Natural killer cell (primary cell): ENCODE results near the gene KLK11. TPM values are rescaled to one million over a fixed set of nuclear protein-coding genes. Genes with fewer than 3 reads are reported as not detected.

Experiments used
- ATAC-seq, 3 donors: fragments of 150-1000 bp in 2 of 3; fragments of 200-7000 bp in 1 of 3; cut with Tn5 transposase; 1 replicate in 1 of 3; 2 replicates in 2 of 3; pipeline ENCODE4 v1.10.0; 2021; ENCODE audit warnings: mild to moderate bottlenecking in 2 of 3, moderate library complexity in 2 of 3
- DNase-seq, 2 donors: peaks; one replicate each; pipeline versions ENCODE4 v3.0.0 to v3.0.0-alpha.2; 2013 to 2021; ENCODE audit warnings: mixed read lengths in 1 of 2
- H3K27ac ChIP-seq: one replicate; pipeline ENCODE4 v1.5.1; 2013; ENCODE audit warnings: mild to moderate bottlenecking, low read length
- H3K27me3 ChIP-seq: one replicate; pipeline ENCODE4 v1.6.1; 2013; ENCODE audit warnings: low read length; ENCODE audit not compliant: control insufficient read depth, insufficient read depth
- H3K36me3 ChIP-seq: one replicate; pipeline ENCODE4 v1.6.1; 2013; ENCODE audit warnings: low read length; ENCODE audit not compliant: control insufficient read depth, insufficient read depth
- H3K4me1 ChIP-seq: one replicate; pipeline ENCODE4 v1.6.1; 2013; ENCODE audit warnings: low read length; ENCODE audit not compliant: control insufficient read depth, insufficient read depth
- H3K4me3 ChIP-seq: one replicate; pipeline ENCODE4 v1.5.1; 2013; ENCODE audit warnings: low read length
- H3K9me3 ChIP-seq: one replicate; pipeline ENCODE4 v1.6.1; 2013; ENCODE audit warnings: low read length; ENCODE audit not compliant: control insufficient read depth, insufficient read depth
- H3K27ac Mint-ChIP-seq, 2 donors: one replicate each; pipeline ENCODE4 v1.8.0; 2022; ENCODE audit warnings: mild to moderate bottlenecking in 2 of 2, mixed read lengths in 2 of 2, moderate library complexity in 1 of 2
- H3K27me3 Mint-ChIP-seq, 2 donors: one replicate each; pipeline ENCODE4 v1.8.0; 2022; ENCODE audit warnings: low read depth in 2 of 2, mixed read lengths in 2 of 2
- H3K36me3 Mint-ChIP-seq: one replicate; pipeline ENCODE4 v1.8.0; 2022; ENCODE audit warnings: mixed read lengths
- H3K4me1 Mint-ChIP-seq, 2 donors: one replicate each; pipeline ENCODE4 v1.8.0; 2022; ENCODE audit warnings: mixed read lengths in 2 of 2
- H3K4me3 Mint-ChIP-seq: one replicate; pipeline ENCODE4 v1.8.0; 2022; ENCODE audit warnings: mild to moderate bottlenecking, moderate library complexity, mixed read lengths
- H3K9me3 Mint-ChIP-seq, 2 donors: one replicate each; pipeline ENCODE4 v1.8.0; 2022; ENCODE audit warnings: mixed read lengths in 2 of 2
- CTCF ChIP-seq: fragments of 200-600 bp; IDR thresholded peaks from one replicate; pipeline ENCODE4 v1.8.0; 2022; ENCODE audit warnings: antibody characterized with exemption
- WGBS: methylation state at CpG from one replicate; pipeline ENCODE4 v1.1.7; 2013; ENCODE audit warnings: missing lambda C conversion rate; ENCODE audit not compliant: insufficient coverage; 5-methylcytosine and 5-hydroxymethylcytosine counted together
- intact Hi-C: fragments of 100-400 bp; cut with micrococcal nuclease; formaldehyde crosslinking; loops from one replicate; pipeline ENCODE4 v1.14.2; 2022
- total RNA-seq, 4 donors: library from RNA; stranded (reverse); fragments of 120-200 nt in 1 of 4; gene quantifications; one replicate each; pipeline versions ENCODE4 v1.2.3 to v1.2.4, GENCODE V29; 2013 to 2022

Gene KLK11
- total RNA-seq, 3 donors from 2014 or later (not counting 1 experiment from before 2014, with no cell fraction given): not detected

DNA sequence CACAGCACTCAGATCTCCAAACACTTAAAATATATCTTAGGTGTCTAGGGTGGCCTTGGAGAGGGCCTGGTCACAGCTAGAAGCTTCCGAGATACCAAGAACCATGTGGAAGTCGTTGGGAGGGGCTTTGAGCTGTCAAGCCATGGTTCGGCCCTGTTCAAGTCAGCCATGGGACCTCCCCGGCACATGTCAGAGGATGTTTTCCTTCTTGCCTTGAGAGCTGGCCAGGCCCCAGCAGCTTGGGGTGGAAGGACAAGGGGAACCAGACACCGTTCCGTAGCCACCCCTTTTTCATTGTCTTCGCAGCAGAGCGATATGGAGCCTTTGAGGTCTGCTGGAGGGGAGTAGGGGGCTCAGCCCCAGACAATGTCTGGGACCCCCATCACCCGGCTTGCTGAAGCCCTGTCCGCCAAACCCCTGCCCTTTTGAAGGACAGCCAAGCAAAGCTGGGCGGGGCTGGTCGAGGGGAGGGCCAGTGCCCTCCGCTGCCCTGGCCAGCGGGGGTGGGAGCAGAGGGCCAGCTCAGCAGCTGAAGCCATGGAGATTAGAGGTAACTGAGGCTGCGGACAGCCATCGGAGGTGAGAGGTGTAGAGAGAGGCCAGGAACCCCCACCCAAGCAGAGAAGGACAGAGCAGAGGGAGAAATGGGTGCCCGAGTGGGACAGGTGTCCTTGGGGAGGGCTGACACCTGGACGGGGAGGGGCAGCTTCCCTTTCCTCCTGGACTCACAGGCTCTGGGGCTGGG lies 435 bp downstream of the KLK11 start:
- H3K27me3 Mint-ChIP-seq: peaks cover 5 to 26% of the 10 kb centered on the region in 2 donors
- no peaks in the 10 kb centered on the region for H3K4me1 Mint-ChIP-seq
- no peaks in the 10 kb centered on the region for H3K36me3 Mint-ChIP-seq
- H3K9me3 Mint-ChIP-seq: no peaks in the 10 kb centered on the region
- TF ChIP-seq CTCF: no peak
- Histone ChIP-seq H3K36me3 (no peaks in the 10 kb centered on the region), H3K27ac (no peak overlapping the region), H3K27me3 (peaks cover 5% of the 10 kb centered on the region), H3K4me1 (no peaks in the 10 kb centered on the region), H3K4me3 (no peak overlapping the region), H3K9me3 (no peaks in the 10 kb centered on the region)
- DNase-seq: no peak
- WGBS: 69% methylated on average over 18 of the region's 18 CpGs
- no peak overlapping the region for H3K27ac Mint-ChIP-seq
- ATAC-seq: no peak
- intact Hi-C loops: no loop called here
- H3K4me3 Mint-ChIP-seq: no peak overlapping the region

- Mint-ChIP-seq H3K27me3 (peaks cover 0 to 21% of the 10 kb centered on the region in 2 donors), H3K4me3 (no peak overlapping the region), H3K4me1 (no peaks in the 10 kb centered on the region), H3K9me3 (no peaks in the 10 kb centered on the region), H3K36me3 (no peaks in the 10 kb centered on the region), H3K27ac (no peak overlapping the region)
- Histone ChIP-seq H3K27me3 (peaks cover 5% of the 10 kb centered on the region), H3K4me1 (no peaks in the 10 kb centered on the region), H3K9me3 (no peaks in the 10 kb centered on the region), H3K4me3 (no peak overlapping the region), H3K36me3 (no peaks in the 10 kb centered on the region), H3K27ac (no peak overlapping the region)
- WGBS: 88% methylated on average over 1 of the region's 6 CpGs
- no peak for TF ChIP-seq CTCF
- intact Hi-C loops: no loop called here
- DNase-seq (no peak), ATAC-seq (no peak)
Observed at GRCh38 chr19:51025401-51025800, 1.0 kb downstream of the KLK11 start.

DNA sequence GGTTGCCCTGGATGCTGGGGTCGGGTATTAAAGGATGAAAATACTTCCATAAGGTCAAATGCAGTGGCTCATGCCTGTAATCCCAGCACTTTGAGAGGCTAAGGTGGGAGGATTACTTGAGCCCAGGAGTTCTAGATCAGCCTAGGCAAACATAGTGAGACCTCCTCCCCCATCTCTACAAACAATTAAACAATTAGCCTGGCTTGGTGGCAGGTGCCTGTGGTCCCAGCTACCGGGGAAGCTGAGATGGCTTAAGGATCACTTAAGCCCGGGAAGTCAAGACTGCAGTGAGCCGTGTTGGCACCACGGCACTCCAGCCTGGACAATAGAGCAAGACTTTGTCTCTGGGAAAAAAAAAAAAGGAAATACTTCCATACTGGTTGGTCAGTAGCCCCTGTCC lies 1.5 kb downstream of the KLK11 start:
- Mint-ChIP-seq H3K4me3 (no peak overlapping the region), H3K27me3 (peaks cover 4 to 23% of the 10 kb centered on the region in 2 donors), H3K4me1 (peaks cover 3% of the 10 kb centered on the region in 2 donors), H3K9me3 (no peaks in the 10 kb centered on the region), H3K36me3 (no peaks in the 10 kb centered on the region), H3K27ac (no peak overlapping the region)
- peaks cover under 1% of the 10 kb centered on the region for H3K4me1 ChIP-seq
- intact Hi-C loops: loop anchor here (5.0 kb wide), 1 partner anchor 67 kb away; no protein-coding TSS in a partner anchor
- no peak overlapping the region for H3K4me3 ChIP-seq
- DNase-seq (no peak), ATAC-seq (no peak)
- 56% methylated on average over 5 of the region's 5 CpGs for WGBS
- H3K36me3 ChIP-seq: no peaks in the 10 kb centered on the region
- H3K9me3 ChIP-seq: no peaks in the 10 kb centered on the region
- no peak overlapping the region for H3K27ac ChIP-seq
- peaks cover 6% of the 10 kb centered on the region for H3K27me3 ChIP-seq
- no peak for TF ChIP-seq CTCF
